Activated naive CD4-positive, alpha-beta T cell treated with anti-CD3 and anti-CD28 coated beads, Interleukin-2, amount 50 U/mL, for 24 hours (primary cell): ENCODE results near the gene OR5AN1.
"Not testable (repeated sequence)": the region's sequence is repeated elsewhere in the genome, so short reads cannot be mapped to it uniquely, and the experiment has no call there.

ENCODE experiments used
- H3K27ac Mint-ChIP-seq: one replicate; pipeline ENCODE4 v1.8.0; 2021; ENCODE audit warnings: mild to moderate bottlenecking, mixed read lengths
- H3K27me3 Mint-ChIP-seq: one replicate; pipeline ENCODE4 v1.8.0; 2021; ENCODE audit warnings: mixed read lengths
- H3K36me3 Mint-ChIP-seq: one replicate; pipeline ENCODE4 v1.8.0; 2021; ENCODE audit warnings: mixed read lengths
- H3K4me1 Mint-ChIP-seq: one replicate; pipeline ENCODE4 v1.8.0; 2021; ENCODE audit warnings: mixed read lengths
- H3K4me3 Mint-ChIP-seq: one replicate; pipeline ENCODE4 v1.8.0; 2021; ENCODE audit warnings: mild to moderate bottlenecking, mixed read lengths
- H3K9me3 Mint-ChIP-seq: one replicate; pipeline ENCODE4 v1.8.0; 2021; ENCODE audit warnings: mixed read lengths

Gene OR5AN1

DNA sequence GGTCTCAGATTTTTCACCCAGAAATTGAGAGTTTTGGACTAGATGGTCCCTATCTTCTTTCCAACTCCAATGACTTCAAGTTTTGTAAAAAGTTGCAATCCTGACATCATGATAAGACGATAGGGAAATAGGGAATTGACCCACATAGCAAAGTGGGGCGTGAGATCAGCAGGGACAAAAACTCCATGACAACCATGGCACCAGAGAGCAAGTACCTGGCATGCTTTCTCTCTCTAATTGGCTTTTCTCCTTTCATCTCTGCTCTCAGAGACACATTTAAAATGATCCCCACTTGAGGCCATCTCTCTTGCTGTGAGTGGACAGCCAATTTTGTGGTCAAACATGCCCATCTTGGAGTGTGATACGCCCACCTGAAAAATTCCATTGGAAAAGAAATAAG is at the start of gene OR5AN1:
Gene OR5AN1 (plus strand): TSS at position 301 of the 400 bp plus-strand sequence. CDS start 5,564 bp downstream, outside the sequence.
- Mint-ChIP-seq H3K36me3 (no peaks in the 10 kb centered on the region), H3K27me3 (peaks cover 9% of the 10 kb centered on the region), H3K9me3 (peaks cover 7% of the 10 kb centered on the region)

DNA sequence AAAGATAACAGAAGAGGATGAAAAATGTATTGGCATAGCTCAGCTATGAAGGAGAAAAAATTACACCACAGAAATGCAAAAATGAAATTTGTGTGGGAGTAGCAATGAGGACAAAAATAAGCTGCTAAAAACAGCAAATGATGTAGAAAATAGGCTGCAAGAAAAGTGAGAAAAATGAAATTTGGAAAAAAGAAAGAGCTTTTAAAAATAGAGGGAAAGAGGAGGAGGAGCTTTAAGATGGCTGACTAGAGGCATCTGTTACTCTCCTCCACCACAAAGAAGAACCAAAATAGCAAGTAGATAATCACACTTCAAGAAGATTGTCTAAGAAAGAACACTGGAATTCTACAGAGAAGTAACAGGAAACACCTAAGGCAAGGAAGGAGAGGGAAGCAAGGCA is 23.7 kb upstream of the OR5AN1 start:
- Mint-ChIP-seq H3K9me3 (peaks cover 6% of the 10 kb centered on the region), H3K36me3 (no peaks in the 10 kb centered on the region), H3K27ac (no peak overlapping the region)

More for the DNA sequence above, at the start of gene OR5AN1:
- no peak within 1 kb of the TSS for H3K27ac Mint-ChIP-seq
- no peak within 1 kb of the TSS for H3K4me3 Mint-ChIP-seq
- no peaks in the 10 kb centered on the region for H3K4me1 Mint-ChIP-seq

GRCh38 chr11:59336176-59336575 is 22.5 kb upstream of the OR5AN1 start:
- Mint-ChIP-seq H3K4me3 (no peak overlapping the region), H3K9me3 (peaks cover 6% of the 10 kb centered on the region), H3K4me1 (no peaks in the 10 kb centered on the region), H3K27ac (no peak overlapping the region), H3K36me3 (no peaks in the 10 kb centered on the region), H3K27me3 (peaks cover 14% of the 10 kb centered on the region)

More for the DNA sequence above, 23.7 kb upstream of the OR5AN1 start:
- Mint-ChIP-seq H3K4me1 (no peaks in the 10 kb centered on the region), H3K27me3 (peaks cover 14% of the 10 kb centered on the region), H3K4me3 (no peak overlapping the region)

DNA sequence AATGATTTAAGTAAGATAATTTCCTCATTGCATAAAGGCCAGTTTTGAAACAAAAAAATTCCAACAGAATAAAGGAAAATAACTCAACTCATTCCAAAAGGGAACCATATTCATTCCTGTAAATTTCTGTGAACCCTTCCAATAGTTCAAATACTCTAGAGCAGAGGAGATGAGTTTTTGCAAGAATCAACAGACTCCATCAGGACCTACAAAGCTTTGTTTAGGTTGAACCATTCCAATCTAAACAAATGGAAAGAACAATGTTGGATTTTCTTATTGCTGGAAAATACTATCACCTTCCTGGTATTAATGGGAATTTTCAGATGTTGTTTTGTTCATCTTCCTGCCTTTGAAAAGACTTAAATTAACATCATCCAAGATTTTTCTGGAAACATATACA is 21.8 kb upstream of the OR5AN1 start:
- Mint-ChIP-seq H3K4me3 (no peak overlapping the region), H3K36me3 (no peaks in the 10 kb centered on the region), H3K27ac (no peak overlapping the region), H3K9me3 (peaks cover 6% of the 10 kb centered on the region), H3K4me1 (no peaks in the 10 kb centered on the region), H3K27me3 (peaks cover 11% of the 10 kb centered on the region)

- H3K4me1 Mint-ChIP-seq, H3K27ac Mint-ChIP-seq, H3K9me3 Mint-ChIP-seq, H3K36me3 Mint-ChIP-seq, H3K4me3 Mint-ChIP-seq: not testable (repeated sequence)
- peaks cover 23% of the 10 kb centered on the region for H3K27me3 Mint-ChIP-seq
Observed at GRCh38 chr11:59349657-59350056, 9.0 kb upstream of the OR5AN1 start.

DNA sequence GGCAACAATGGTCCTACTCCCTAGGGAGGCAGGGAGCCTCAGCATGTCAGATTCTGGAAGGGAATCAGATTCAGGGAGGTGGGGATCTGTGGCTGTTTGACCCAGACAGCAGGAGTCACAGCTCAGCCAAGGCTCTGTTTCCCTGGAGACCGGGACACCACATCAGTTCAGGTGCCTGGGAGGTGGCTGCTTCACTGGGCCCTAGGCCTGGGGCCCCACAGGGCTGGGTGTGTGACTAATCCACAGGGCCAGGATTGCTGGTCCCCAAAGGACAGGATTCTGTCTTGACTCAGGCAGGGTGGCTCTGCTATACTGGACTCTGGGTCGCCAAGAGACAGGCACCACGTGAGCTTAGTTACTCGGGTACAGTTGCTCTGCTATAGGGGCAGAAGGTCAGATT is 3.5 kb upstream of the OR5AN1 start:
- peaks cover 19% of the 10 kb centered on the region for H3K27me3 Mint-ChIP-seq
- H3K4me3 Mint-ChIP-seq, result no peak overlapping the region
- no peaks in the 10 kb centered on the region for H3K36me3 Mint-ChIP-seq
- H3K9me3 Mint-ChIP-seq, result peaks cover 7% of the 10 kb centered on the region
- no peaks in the 10 kb centered on the region for H3K4me1 Mint-ChIP-seq
- no peak overlapping the region for H3K27ac Mint-ChIP-seq

- peaks cover 7% of the 10 kb centered on the region for H3K9me3 Mint-ChIP-seq
- H3K27ac Mint-ChIP-seq, result no peak overlapping the region
- peaks cover 16% of the 10 kb centered on the region for H3K27me3 Mint-ChIP-seq
Observed at GRCh38 chr11:59356561-59356960, 2.1 kb upstream of the OR5AN1 start.

DNA sequence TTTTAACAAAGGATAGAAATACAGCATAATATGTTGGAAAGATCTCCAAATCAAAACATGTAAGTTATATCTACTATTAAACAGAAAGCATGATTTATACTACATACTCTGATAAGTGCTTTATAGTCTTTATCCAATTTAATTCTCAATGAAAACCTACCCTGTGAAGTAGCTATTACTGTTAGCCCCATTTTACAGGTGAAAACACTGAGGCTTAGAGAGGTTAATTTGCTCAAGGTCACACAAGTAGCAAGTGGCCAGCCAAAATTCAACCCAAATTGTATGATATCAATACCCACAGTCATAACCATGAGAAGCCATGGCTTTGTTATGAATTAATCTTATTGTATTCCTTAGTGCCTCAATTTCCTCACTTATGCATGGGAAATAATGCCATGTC is 675 bp upstream of the OR5AN1 start:
- Mint-ChIP-seq H3K27ac (no peak overlapping the region), H3K27me3 (peaks cover 11% of the 10 kb centered on the region), H3K4me1 (no peaks in the 10 kb centered on the region), H3K36me3 (no peaks in the 10 kb centered on the region), H3K4me3 (no peak overlapping the region), H3K9me3 (peaks cover 7% of the 10 kb centered on the region)

More at GRCh38 chr11:59356561-59356960, 2.1 kb upstream of the OR5AN1 start:
- H3K36me3 Mint-ChIP-seq, result no peaks in the 10 kb centered on the region
- H3K4me1 Mint-ChIP-seq, result no peaks in the 10 kb centered on the region
- H3K4me3 Mint-ChIP-seq, result no peak overlapping the region

- peaks cover 11% of the 10 kb centered on the region for H3K9me3 Mint-ChIP-seq
- no peaks in the 10 kb centered on the region for H3K4me1 Mint-ChIP-seq
- peaks cover 11% of the 10 kb centered on the region for H3K27me3 Mint-ChIP-seq
- H3K27ac Mint-ChIP-seq, result no peak overlapping the region
- H3K4me3 Mint-ChIP-seq, result no peak overlapping the region
- H3K36me3 Mint-ChIP-seq, result no peaks in the 10 kb centered on the region
Observed at GRCh38 chr11:59365232-59366018, 6.7 kb downstream of the OR5AN1 start.

- H3K36me3 Mint-ChIP-seq, result no peaks in the 10 kb centered on the region
- no peak overlapping the region for H3K27ac Mint-ChIP-seq
- no peaks in the 10 kb centered on the region for H3K4me1 Mint-ChIP-seq
- H3K27me3 Mint-ChIP-seq, result peaks cover 17% of the 10 kb centered on the region
- no peak overlapping the region for H3K4me3 Mint-ChIP-seq
- peaks cover 11% of the 10 kb centered on the region for H3K9me3 Mint-ChIP-seq
Observed at GRCh38 chr11:59368238-59369022, 9.7 kb downstream of the OR5AN1 start.

DNA sequence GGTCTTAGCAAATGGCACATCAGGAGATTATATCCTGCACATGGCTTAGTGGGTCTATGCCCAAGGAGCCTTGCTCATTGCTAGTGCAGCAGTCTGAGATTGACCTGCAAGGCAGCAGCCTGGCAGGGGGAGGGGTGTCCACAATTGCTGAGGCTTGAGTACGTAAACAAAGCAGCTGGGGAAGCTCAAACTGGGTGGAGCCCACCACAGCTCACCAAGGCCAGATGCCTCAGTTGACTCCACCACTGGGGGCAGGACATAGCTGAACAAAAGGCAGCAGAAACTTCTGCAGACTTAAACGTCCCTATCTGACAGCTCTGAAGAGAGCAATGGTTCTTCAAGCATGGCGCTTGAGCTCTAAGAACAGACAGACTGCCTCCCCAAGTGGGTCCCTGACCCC is 13.6 kb downstream of the OR5AN1 start:
- not testable (repeated sequence) for H3K4me3 Mint-ChIP-seq

GRCh38 chr11:59380263-59381059 is 21.8 kb downstream of the OR5AN1 start:
- Mint-ChIP-seq H3K27me3 (no peaks in the 10 kb centered on the region), H3K27ac (no peak overlapping the region), H3K9me3 (peaks cover 10% of the 10 kb centered on the region), H3K36me3 (no peaks in the 10 kb centered on the region), H3K4me3 (no peak overlapping the region), H3K4me1 (no peaks in the 10 kb centered on the region)

More for the DNA sequence above, 13.6 kb downstream of the OR5AN1 start:
- H3K36me3 Mint-ChIP-seq, H3K4me1 Mint-ChIP-seq, H3K27ac Mint-ChIP-seq: not testable (repeated sequence)
- Mint-ChIP-seq H3K9me3 (peaks cover 11% of the 10 kb centered on the region), H3K27me3 (peaks cover 14% of the 10 kb centered on the region)

- Mint-ChIP-seq H3K27ac (no peak overlapping the region), H3K9me3 (no peaks in the 10 kb centered on the region), H3K4me3 (no peak overlapping the region), H3K36me3 (no peaks in the 10 kb centered on the region), H3K4me1 (no peaks in the 10 kb centered on the region), H3K27me3 (peaks cover 8% of the 10 kb centered on the region)
Observed at GRCh38 chr11:59394186-59394585, 35.5 kb downstream of the OR5AN1 start.

GRCh38 chr11:59400461-59401261 is 42.0 kb downstream of the OR5AN1 start:
- peaks cover 6% of the 10 kb centered on the region for H3K27me3 Mint-ChIP-seq
- no peaks in the 10 kb centered on the region for H3K4me1 Mint-ChIP-seq
- no peak overlapping the region for H3K4me3 Mint-ChIP-seq
- H3K36me3 Mint-ChIP-seq, result peaks cover 5% of the 10 kb centered on the region
- H3K9me3 Mint-ChIP-seq, result peaks cover 5% of the 10 kb centered on the region
- H3K27ac Mint-ChIP-seq, result no peak overlapping the region

GRCh38 chr11:59401262-59401552 is 42.5 kb downstream of the OR5AN1 start:
- Mint-ChIP-seq H3K36me3 (peaks cover 5% of the 10 kb centered on the region), H3K4me1 (no peaks in the 10 kb centered on the region), H3K27ac (no peak overlapping the region), H3K9me3 (peaks cover 5% of the 10 kb centered on the region), H3K4me3 (no peak overlapping the region), H3K27me3 (peaks cover 6% of the 10 kb centered on the region)
